Prostate gland (tissue), 2 donors: ENCODE data around the gene CDT1.

Experiments used
- CTCF ChIP-seq, 4 experiments: fragments of 200-600 bp in 2 of 4; fragments of 450-650 bp in 2 of 4; sonication (generic) in 2 of 4; IDR thresholded peaks; 1 replicate in 3 of 4; 2 replicates in 1 of 4; pipeline ENCODE4 v1.5.1; 2016 to 2019; ENCODE audit warnings: antibody characterized with exemption in 4 of 4, mild to moderate bottlenecking in 2 of 4, moderate library complexity in 2 of 4
- POLR2A ChIP-seq: fragments of 450-650 bp; IDR thresholded peaks from one replicate; pipeline ENCODE4 v1.6.1; 2016; ENCODE audit warnings: antibody characterized with exemption, mild to moderate bottlenecking

- no peak for TF ChIP-seq CTCF (IDR thresholded peaks at IDR 0.05)
- TF ChIP-seq POLR2A = no peak
Observed at GRCh38 chr16:88833086-88833485, 29.5 kb downstream of the CDT1 start.
